Stimulated activated CD4-positive, alpha-beta T cell treated with anti-CD3 and anti-CD28 coated beads, Interleukin-12 subunit alpha, Interleukin-12 subunit beta, amount 100 ng/mL, for 48 hours (primary cell): Measurements from ENCODE around the gene PKD1.
"Not testable (repeated sequence)": the region's sequence is repeated elsewhere in the genome, so short reads cannot be mapped to it uniquely, and the experiment has no call there.

Source experiments
- DNase-seq, 3 donors: peaks; one replicate each; pipeline ENCODE4 v3.0.0-alpha.2; 2020; ENCODE audit warnings: low read depth in 2 of 3, low spot score in 1 of 3

The PKD1 gene

DNA sequence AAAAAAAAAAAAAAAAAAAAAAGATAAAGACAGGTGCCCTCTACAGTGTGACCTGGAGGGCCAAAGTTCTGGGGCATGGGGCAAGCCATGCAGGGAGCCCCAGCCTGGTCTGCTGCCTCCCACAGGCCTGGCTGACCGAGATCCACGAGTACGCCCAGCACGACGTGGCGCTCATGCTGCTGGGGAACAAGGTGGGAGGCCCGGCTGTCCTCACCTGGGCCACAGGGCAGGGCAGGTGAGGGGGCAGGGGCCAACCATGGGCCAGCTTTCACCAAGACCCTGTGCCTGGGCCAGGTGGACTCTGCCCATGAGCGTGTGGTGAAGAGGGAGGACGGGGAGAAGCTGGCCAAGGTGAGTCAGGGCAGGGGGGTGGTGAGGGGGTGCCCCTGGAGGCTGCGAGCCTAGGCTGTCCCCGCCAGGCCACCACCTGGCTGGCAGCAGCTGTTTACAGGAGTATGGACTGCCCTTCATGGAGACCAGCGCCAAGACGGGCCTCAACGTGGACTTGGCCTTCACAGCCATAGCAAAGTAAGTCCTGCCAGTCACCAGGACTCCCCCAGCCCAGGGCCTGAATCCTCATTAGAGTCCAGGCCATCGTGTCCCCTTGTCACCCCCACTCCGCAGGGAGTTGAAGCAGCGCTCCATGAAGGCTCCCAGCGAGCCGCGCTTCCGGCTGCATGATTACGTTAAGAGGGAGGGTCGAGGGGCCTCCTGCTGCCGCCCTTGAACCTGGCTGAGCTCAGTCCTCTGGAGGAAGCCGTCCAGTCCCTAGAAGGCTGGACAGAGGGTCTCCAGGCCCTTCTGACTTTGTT, 17.2 kb upstream of the PKD1 start:
- DNase-seq, result no peak

DNA sequence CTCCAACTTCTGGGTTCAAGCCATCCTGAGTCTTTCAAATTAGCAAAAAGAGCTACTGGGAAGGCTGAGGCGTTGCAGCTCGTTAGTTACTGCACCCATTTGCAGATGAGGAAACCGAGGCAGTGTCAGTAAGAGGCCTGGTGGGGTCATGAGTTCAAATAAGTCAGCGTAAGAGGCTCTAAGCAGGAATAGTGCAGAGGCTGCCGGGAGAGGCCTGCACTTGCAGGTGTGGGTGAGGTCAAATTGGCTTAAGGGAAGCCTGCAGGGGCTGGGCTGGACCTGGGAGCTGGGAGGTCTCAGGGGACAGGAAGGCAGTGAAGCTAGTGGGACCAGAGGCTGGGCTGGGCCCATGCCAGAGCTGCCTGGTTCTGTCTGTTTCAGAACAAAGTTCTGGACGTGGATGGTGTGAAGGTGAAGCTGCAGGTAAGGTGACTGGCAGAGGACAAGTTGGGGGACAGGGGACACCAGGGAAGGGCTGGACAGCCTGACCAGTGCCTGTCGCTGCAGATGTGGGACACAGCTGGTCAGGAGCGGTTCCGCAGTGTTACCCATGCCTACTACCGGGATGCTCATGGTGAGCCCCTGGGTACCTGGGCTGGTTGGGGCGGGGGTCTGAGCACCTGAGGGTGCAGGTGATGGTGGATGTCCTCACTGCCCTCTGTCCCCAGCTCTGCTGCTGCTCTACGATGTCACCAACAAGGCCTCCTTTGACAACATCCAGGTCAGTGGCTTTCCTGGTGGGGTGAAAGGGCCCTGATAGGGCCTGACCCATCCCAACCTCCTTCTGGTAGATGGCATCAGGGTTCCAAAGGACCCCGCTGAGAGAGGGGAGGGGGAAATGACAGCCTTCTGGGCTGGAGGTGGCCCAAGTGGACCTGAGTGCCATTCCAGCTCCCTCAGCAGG, 15.7 kb upstream of the PKD1 start:
- no peak for DNase-seq

DNA sequence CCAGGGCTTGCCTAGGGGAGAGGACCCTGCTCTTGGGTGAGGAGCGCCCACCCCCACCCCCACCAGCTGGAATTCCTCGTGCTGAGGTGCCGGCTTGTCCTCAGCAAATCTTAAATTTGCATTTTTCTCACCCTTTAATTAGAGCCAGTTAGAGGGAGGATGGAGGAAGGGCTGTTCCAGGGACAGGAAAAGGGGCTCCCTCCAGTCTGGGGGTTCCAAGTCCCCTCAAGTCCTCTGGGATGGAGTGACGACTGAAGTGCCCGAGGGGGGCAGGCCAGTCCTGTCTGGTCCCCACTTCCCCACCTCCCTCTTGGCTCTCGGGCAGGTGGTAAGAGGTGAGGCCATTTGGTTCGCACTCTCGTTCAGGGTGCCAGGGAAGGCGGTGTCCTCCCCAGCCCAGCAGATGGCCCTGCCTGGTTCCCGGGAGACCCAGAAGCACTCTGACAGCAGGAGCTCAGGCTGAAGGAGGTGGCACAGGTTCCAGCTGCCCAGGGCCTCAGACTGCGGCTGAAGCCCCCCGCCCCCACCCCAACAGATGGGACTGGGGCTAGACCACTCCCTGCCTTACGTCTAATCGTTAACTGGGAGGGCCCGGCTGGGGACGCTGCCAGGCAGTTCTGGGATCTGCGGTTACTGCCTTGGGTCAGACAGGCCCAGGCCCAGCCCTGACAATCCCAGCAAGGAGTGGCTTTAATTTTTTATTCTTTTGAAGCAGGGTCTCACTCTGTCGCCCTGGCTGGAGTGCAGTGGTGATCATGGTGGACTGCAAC, 14.9 kb upstream of the PKD1 start:
- DNase-seq, result no peak

DNA sequence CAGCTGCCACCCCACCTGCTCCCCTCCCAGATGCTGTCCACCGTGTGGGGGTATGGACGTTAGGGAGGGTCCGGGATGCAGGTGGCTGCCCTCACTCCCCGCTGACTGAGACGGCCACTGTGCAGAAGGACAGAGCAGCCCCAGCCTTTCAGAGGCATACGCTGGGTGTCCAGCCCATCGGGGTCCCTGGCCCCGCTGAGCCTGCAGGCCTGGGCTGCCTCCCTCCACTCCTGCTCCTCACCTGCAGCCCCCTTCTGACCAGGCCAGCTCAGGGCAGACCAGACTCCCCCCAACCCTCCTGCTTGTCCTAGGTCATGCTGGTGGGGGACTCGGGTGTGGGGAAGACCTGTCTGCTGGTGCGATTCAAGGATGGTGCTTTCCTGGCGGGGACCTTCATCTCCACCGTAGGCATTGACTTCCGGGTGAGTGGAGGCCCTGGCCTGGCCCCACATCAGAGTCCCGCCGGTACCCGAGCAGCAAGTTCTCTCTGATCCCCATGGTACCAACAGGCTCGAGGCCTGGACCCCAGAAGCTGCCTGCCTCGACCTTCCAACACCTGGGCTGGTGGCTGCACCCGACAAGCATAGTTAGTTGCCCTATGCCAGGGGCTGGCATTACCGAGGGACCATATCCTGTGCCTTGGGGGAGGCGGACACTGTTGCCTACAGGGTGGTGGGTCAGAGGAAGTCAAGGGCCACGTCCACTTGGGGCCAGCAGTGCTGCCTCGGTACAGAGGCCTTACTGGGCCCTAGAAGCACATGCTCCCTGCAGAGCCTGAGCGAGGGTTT, 14.1 kb upstream of the PKD1 start:
- DNase-seq, result no peak

DNA sequence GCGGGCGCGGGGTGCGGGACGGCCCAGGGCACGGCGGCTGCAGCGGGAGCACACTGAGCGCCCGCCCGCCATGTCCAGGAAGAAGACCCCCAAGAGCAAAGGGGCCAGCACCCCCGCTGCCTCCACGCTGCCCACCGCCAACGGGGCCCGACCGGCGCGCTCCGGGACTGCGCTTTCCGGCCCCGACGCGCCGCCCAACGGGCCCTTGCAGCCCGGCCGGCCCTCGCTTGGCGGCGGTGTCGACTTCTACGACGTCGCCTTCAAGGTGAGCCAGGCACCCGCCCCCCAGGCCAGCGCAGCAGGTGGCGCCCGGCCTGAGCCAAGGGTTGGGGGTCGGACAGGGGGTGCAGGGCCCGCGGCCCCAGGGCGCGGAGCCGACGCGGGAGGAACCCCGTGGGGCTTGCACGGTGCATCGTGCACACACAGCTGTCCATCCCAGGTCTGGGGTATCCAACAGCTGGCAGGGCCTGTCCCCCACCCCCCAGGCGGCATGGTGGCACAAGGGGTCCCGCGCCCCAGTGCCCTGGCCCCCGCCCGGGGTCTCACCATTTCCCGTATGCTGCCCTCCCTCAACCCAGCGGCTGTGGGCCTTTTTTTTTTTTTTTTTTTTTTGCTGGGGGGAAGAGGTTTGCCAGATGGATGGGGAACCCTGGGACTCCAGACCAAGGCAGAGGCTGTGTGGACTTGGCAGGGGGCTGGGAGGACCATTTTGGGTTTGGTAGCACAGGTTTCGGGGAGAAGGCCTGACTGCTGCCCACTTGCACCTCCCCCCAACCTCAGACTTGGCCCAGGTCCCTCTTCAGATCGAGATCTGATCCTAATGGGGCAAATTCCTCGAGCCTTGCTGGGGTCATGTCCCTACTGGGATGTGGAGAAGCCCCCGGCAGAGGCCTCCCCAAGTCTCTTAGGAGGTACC, 13.3 kb upstream of the PKD1 start:
- no peak for DNase-seq

DNA sequence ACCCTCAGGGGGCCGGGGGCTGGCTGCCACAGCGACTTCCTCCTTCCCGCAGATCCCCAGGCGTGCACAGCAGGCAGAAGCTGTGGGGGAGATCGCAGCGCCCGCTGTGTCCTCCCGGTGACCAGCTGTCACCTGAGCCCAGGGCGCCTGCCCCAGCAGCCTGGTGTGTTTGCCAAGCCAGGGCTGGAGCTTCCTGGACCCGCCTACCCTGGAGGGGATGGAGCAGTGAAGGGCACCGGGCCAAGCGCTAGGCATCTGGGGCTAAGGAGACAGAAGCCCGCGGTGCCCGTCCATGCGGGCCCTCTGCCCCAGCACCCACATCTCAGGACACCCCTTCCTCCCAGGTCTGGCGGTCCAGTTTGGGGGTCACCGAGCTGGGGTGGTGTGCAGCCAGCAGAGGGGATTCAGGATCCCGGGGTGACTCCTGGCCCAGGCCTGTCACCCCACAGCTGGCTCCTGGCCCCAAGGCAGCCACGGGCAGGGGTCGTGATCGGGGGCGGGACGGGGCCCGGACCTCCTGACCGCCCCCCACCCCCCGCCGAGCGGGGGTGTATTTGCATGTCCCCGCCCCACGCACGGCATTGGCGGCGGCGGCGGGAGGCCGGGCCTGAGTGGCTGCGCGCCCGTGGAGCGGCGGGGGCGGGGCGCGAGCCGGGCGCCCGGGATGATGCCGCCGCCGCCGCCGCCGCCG, 12.4 kb upstream of the PKD1 start, which contains the start of gene RAB26:
RAB26 (plus strand) TSS at position 645 of the 691 bp plus-strand sequence. CDS start 159 bp downstream, outside the sequence.
- no peak for DNase-seq

DNA sequence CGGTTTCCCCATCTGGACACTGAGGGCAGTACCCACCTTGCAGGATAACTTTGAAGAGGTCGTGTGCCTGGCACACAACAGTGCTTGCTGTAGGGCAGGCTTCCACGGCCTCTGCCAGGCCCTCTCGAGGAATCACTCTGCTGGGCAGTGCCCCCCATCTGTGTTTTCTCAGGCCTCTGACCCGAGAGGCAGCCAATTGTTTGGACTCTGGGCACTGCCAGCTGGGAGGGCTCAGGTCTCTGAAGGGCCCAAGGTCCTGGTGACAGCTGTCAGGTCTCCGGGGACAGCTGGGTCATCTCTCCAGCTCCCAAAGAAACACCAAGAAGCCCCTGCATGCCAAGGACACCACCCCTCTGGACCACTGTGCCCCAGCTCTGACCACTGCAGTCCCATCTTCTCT, 11.7 kb upstream of the PKD1 start:
- DNase-seq, result no peak

DNA sequence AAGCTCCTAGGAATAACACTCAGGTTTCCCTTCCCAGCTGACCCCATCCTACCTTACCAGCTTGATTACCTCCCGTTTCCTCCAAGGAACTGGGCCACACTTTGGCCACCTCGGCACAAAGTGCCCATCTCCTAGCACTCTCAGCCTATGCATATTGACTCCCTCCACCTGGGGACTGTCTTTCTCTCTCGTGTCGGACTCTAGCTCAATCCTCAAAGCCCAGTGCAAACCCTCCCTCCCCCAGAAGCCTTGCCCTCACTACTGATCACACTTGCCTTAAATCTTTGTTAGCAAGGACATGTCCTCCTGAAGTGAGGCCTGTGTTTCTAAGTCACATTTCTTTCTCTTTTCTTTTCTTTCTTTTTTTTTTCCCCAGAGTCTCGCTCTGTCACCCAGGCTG, 10.1 kb upstream of the PKD1 start:
- no peak for DNase-seq

DNA sequence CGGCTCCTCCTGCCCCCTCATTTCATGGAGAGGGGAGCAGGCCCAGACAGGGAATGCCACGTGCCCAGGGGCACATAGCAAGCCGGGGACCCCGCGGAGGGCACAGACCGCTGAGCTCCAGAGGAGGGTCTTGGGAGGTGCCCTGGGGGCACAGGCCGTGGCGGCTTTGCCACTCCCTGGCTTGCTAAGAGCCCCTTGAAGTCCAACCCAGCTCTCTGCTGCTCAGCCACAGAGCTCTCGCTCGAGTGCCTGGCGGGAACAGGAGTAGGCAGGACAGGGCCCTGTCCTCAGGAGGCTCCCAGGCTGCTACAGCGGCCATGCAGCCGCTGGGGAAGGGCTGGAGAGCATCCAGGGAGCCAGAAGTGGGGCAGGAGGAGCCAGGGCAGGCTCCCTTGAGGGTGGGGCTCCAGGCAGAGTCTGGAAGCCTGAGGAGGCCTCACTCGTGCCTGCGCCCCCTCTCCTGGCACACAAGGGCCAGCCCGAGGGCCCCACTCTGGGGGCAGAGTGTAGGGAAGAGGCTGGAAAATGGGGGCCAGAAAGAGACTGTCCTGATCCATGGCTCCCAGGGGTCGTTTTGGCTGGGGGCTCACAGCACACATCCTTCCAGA, 8.3 kb upstream of the PKD1 start:
- no peak for DNase-seq

DNA sequence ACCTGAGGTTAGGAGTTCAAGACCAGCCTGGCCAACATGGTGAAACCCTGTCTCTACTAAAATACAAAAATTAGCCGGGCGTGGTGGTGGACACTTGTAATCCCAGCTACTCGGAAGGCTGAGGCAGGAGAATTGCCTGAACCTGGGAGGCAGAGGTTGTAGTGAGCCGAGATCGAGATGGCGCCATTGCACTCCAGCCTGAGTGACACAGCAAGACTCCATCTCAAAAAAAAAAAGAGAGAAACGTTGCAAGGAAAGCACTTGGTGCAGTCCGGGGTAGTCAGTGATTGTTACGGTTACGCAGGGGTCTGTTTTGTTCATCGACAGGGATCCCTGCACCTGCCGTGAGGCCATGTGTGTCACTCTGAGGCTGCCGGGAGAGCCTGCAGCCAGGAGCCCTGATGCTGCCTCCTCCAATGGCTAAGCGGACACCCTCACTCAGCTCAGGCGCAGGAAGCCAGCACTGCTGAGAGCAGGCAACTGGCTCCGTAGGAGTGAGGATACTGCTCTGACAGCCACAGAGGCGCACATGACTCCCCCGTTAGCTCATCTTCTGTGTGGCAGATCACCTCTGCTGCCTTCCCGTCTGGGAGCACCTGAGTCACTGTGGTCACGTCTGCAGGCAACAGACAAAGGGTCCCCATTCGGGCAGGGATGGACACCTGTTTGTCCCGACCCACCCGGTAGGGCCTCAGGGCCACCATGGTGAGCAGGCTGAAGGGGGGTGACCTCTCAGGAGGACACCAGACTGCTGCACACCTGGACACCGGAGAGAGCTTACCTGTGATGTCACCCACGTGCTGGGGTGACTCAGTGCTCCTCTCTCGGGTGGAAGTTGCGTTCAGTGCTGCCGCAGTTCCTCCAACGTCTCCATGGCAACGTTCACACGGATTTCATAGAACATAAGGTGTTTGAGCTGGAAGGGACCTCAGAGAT, 7.5 kb upstream of the PKD1 start:
- no peak for DNase-seq

DNA sequence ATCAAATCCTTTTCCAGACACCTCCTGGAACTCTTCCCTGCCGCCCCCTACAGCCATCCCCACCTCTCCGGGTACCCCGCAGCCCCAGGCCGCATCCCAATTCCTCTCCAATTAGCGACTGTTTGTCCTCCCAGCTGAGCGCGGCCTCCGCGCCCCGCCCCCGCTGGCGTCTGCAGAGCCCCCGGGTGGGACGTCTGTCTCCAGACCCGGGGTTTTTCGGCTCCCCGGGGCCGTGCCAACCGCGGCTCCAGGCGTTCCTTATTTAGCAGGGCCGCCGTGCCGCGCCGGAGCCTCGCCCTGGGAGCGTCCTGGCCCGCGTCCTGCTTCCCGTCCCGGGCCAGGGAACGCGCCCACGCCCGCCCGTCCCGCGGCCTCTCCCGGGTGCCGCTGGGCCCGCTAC, 627 bp downstream of the PKD1 start:
- not testable (repeated sequence) for DNase-seq

DNA sequence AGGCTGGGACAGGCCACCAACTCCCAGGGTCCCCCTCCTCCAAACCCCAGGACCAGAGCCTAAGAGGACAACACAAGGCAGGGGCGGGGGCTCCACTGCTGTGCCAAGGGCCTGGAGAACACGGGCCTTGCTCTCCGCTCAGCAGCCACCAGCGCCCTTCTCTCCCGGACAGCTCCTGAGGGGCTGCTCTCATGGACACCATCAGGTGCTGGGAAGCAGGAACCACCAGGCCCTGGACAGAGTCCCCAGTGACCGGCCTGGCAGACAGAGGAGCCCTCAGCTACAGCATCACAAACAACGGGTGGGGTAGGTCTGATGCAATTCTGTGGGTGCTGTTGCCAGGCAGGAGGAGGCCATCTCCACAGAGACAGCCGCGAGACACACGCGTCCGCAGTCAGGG, 1.9 kb downstream of the PKD1 start:
- DNase-seq, result not testable (repeated sequence)

DNA sequence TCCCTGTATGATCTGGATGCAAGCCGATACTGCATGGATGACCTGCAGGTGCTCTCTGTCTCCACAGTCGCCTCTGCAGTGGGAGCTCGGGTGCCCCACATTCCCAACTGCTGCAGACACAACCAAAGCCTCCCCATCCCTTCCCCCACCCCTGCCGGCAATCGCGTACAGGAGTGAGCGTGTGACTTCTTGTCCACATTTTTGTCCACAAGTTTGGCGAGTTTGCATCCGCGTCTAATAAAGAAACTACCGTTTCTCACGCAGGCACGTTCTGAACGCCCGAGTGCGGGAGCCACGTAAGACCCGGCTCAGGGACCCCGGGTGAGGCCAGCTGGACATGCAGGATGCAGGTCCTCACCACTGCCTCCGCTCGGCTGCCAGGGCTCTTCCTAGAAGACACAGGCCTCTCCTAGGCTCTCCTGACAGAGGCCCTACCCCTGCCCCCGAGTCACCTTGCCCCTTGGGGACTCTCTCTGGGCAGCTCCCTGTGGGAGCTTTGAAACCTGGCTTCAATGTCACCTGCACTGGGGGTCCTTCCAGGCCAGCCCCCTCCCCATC, 5.7 kb downstream of the PKD1 start:
- not testable (repeated sequence) for DNase-seq

DNA sequence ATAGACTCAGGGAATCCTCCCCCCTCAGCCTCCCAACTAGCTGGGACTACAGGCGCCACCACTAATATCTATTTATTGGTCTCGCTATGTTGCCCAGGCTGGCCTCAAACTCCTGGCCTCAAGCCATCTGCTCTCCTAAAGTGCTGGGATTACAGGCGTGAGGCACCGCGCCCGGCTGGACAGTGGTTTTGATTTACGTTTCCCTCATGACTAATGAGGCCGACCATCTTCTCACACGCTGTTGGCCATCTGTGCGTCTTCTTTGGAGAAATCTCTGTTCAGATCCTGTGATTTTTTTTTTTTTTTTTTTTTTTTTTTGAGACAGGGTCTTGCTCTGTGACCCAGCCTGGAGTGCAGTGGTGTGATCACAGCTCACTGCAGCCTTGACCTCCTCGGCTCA, 6.4 kb downstream of the PKD1 start:
- DNase-seq, result not testable (repeated sequence)

DNA sequence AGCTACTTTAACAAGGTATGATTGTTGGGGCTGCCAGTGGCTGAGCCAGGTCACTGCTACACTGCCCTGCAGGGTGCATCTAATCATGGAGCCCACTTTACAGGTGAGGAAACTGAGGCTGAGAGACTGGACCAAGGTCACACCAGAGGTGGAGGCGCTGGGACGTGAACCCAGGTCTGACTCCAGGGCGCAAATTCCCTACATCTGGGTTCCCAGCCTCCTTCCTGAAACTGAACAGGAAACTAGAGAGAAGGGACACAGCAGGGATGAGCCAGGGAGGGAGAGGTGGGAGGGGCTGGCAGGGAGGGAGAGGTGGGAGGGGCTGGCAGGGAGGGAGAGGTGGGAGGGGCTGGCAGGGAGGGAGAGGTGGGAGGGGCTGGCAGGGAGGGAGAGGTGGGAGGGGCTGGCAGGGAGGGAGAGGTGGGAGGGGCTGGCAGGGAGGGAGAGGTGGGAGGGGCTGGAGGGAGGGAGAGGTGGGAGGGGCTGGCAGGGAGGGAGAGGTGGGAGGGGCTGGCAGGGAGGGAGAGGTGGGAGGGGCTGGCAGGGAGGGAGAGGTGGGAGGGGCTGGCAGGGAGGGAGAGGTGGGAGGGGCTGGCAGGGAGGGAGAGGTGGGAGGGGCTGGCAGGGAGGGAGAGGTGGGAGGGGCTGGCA, 7.9 kb downstream of the PKD1 start:
- not testable (repeated sequence) for DNase-seq

DNA sequence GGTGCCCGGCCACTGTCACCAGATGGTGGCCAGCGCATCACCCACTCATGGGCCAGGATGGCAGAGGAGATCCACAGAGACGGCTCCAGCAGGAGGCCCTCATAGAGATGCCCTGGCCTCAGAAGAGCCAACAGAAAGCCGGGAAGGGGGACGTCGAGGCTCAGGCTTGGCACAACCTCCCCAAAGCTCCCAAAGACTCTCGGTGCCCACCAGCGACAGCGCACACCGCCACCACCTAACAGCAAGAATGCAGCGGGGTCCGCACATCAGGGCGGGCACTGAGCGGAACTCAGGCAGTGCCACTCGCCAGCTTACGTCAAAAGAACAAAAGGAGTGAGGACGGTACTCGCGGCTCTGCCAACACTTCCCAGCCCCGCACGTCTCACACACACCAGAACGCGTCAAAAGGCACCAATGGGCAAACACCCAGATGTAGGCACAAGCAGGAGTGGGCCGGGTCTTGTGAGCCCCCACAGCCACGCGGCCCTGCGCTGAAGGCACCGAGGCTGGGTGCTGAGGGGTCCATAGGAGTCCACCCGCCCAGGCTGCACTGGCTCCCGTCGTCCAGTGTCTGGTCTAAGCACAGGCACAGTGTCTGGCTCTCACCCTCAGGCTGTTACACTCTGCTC, 8.7 kb downstream of the PKD1 start:
- DNase-seq, result not testable (repeated sequence)
